Adipose tissue (tissue), 3 donors: ENCODE measurements around the gene SYT5. TPM values are rescaled to one million over a fixed set of nuclear protein-coding genes. Genes with fewer than 3 reads are reported as not detected.
"Not testable (repeated sequence)": the region's sequence is repeated elsewhere in the genome, so short reads cannot be mapped to it uniquely, and the experiment has no call there.

Source experiments
- H3K27ac ChIP-seq: one replicate; pipeline ENCODE4 v1.5.1; 2013; ENCODE audit warnings: low read depth, low read length
- WGBS, 3 donors: extraction: QIAGEN DNeasy Blood & Tissue Kit; methylation state at CpG; one replicate each; pipeline ENCODE4 v1.1.7; 2013; 5-methylcytosine and 5-hydroxymethylcytosine counted together
- polyA plus RNA-seq, 3 donors: library from polyadenylated mRNA; stranded (reverse); fragments of 200-250 nt; gene quantifications; one replicate each; pipeline ENCODE4 v1.2.3, GENCODE V29; 2013
- donor health status: healthy with polysubstance abuse.
- donor health status: Bipolar disorder and iron deficiency.
- donor health status: healthy.

SYT5 gene
- polyA plus RNA-seq, 3 donors: 0.27 to 1.8 (median 0.90) TPM

GRCh38 chr19:55209693-55210472, 29.8 kb upstream of the SYT5 start:
- WGBS, 3 donors: 63 to 70% (median 66%) methylated on average over 17 of the region's 17 CpGs
- no peak overlapping the region for H3K27ac ChIP-seq

DNA sequence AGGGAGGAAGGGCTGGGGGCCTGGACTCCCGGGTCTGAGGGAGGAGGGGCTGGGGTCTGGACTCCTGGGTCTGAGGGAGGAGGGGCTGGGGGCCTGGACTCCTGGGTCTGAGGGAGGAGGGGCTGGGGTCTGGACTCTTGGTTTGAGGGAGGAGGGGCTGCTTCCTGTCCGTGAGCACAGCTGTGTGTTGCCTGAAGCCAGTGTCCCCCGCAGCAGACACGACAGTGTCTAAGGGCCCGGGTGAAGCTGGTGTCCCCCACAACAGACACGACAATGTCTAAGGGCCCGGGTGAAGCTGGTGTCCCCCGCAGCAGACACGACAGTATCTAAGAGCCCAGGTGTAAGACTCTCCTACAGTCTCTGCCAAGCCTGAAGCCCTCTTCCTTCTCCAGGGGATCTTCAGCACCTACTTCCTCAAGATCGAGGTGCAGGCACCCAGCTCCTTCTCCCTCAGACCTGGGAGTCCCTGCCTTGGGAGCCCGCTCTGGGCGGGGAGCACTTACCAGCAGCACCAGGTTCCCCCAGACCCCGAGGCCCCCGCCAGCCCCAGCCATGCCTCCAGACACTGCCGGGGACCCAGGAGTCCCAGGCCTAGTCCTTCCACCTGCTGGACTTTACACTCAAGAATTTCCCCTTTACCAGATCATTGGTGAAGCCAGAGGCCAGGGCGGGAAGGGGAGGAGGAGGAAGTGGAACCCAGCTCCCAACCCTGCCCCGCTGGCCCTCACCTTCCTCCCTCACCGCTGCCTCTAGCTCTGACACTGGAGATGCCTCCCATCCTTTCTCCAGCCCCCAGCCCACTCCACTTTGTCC, 29.0 kb upstream of the SYT5 start, which contains the start of gene PTPRH:
TSS of gene PTPRH (minus strand) at position 622 of the 813 bp plus-strand sequence. CDS start at position 554, 68 bp downstream.
- no peak within 1 kb of the TSS for H3K27ac ChIP-seq
- WGBS, 3 donors: 52 to 59% (median 57%) methylated on average over 17 of the region's 18 CpGs

GRCh38 chr19:55206664-55207500, 26.8 kb upstream of the SYT5 start:
- 15 to 32% (median 20%) methylated on average over 29 of the region's 29 CpGs for WGBS, 3 donors

GRCh38 chr19:55202199-55202598, 22.1 kb upstream of the SYT5 start:
- H3K27ac ChIP-seq: not testable (repeated sequence)
- 65 to 75% (median 65%) methylated on average over 10 of the region's 10 CpGs for WGBS, 3 donors

More at GRCh38 chr19:55206664-55207500, 26.8 kb upstream of the SYT5 start:
- H3K27ac ChIP-seq: no peak overlapping the region

DNA sequence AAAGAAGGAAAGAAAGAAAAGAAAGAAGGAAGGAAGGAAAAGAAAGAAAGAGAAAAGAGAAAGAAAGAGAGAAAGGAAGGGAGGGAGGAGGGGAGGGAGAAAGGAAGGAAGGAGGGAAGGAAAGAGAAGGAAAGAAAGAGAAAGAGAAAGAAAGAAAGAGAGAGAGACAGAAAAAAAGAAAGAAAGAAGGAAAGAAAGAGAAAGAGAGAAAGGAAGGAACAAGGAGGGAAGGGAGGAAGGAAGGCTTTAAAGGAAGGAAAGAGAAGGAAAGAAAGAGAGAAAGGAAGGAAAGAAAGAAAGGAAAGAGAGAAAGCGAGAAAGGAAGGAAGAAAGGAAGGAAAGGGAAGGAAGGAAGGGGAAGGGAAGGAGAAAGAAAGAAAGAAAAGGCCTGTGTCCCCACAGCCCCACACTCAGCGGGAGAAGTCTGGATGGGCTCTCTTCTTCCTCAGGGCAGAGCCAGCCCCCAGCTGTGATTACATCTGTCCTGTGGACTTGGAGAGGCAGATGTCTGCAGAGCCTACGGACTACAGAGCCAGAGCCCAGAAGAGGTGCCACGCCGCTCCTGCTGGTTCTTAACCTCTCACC, 19.6 kb upstream of the SYT5 start:
- WGBS, 3 donors: 54 to 75% (median 63%) methylated on average over 5 of the region's 5 CpGs

DNA sequence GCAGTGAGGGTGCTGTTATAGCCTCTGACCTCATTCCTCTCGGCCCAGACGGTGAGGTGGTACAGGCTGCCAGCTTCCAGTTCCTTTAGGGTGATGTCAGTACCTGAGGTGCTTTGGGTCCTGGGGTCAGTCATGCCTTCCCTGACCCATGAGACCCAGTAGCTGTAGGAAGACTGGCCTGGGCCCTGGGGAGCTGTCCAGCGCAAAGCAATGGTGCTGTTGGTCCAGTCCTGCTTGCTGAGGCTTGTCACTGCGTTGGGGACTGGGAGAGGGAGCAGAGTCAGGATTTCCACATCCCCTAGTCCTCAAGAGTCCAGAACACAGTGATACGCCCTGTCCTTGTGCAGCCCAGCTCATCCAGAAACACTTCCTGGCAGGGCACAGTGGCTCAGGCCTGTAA, 18.6 kb upstream of the SYT5 start:
- no peak overlapping the region for H3K27ac ChIP-seq
- WGBS, 3 donors: 56 to 75% (median 60%) methylated on average over 5 of the region's 5 CpGs

More for the DNA sequence above, 19.6 kb upstream of the SYT5 start:
- H3K27ac ChIP-seq: no peak overlapping the region

DNA sequence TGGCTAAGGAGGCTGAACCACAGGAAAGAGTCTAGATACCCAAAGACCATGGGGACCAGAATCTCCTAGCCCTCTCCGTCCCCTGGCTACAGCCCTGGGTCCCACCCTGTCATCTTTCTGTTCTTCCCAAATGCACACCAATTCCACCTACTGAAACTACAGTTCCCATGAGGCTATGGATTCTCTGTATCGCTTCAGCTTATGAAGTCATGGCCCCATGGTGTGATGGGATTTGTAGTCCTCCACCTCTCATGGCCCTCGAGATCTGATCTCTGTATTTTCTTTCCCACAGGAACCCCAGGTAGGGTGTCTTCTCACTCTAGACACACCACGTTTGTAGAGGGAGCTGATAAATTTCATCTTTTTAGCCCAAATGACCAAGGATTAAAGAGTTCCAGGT, 17.4 kb upstream of the SYT5 start:
- no peak overlapping the region for H3K27ac ChIP-seq
- 64 to 76% (median 64%) methylated on average over 4 of the region's 4 CpGs for WGBS, 3 donors

DNA sequence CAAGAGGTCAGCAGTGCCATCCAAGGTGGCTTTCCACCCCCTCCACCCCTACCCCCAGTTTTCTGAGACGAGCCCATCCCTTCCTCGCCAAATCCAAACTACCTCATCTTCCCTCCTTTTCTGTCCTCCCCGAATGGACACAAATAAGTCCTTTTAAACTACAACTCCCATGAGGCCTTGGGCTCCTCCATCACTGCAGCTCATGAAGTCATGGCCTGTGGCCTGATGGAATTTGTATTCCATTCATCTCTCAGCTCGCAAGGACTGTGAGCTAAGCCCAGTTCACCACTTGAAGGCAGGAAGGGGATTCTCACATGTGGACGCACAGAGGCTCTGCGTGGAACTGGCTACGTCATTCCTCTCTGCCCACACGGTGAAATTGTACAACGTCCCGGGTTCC, 16.7 kb upstream of the SYT5 start:
- no peak overlapping the region for H3K27ac ChIP-seq
- 84 to 90% (median 85%) methylated on average over 10 of the region's 10 CpGs for WGBS, 3 donors

GRCh38 chr19:55193481-55193880, 13.4 kb upstream of the SYT5 start:
- no peak overlapping the region for H3K27ac ChIP-seq
- 64 to 81% (median 66%) methylated on average over 12 of the region's 12 CpGs for WGBS, 3 donors

GRCh38 chr19:55189403-55189835, 9.3 kb upstream of the SYT5 start:
- WGBS, 3 donors: 57 to 64% (median 62%) methylated on average over 15 of the region's 15 CpGs
- no peak overlapping the region for H3K27ac ChIP-seq

DNA sequence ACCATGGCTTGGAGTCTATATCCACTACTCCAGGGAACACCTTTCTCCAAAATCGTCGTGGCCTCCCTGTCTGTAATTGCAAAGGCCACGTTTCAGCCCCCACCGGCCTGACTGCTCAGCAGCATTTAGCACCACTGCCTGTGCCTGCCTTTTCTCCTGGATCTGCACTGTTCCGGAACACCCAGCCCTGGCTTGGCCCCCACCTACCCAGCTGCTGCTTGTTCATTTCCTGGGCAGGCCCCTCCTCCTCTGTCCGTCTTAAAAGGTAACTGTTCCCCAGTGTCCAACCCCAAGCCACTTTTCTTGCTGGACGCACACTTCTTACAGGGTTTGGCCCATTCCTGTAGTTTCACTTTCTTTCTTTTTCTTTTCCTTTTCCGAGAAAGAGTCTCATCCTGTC, 8.5 kb upstream of the SYT5 start:
- no peak overlapping the region for H3K27ac ChIP-seq
- WGBS, 3 donors: 41 to 61% (median 47%) methylated on average over 8 of the region's 8 CpGs

DNA sequence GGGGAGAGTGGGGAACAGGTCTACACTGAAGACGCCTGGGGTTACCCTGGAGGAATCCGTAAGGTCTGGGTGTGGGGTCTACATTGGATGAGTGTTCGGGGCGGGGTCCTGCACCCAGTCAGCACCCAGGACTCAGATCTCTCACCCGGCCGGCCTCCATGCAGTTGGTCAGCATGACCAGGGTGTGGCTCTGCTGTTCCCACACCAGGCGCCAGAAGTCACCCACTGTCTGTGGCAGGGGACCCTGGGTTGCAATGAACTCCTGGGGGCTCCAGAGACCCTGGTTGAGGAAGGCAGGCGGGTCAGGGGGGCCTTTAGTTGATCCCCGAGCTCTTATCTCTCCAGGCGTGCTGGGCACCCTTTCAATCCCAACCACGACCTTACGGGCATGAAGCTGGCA, 6.0 kb upstream of the SYT5 start:
- WGBS, 3 donors: 81 to 83% (median 82%) methylated on average over 12 of the region's 12 CpGs
- H3K27ac ChIP-seq: no peak overlapping the region

GRCh38 chr19:55181740-55182139, 1.7 kb upstream of the SYT5 start:
- 69 to 77% (median 72%) methylated on average over 20 of the region's 20 CpGs for WGBS, 3 donors
- H3K27ac ChIP-seq: no peak overlapping the region

- H3K27ac ChIP-seq: no peak overlapping the region
- 3 to 5% (median 4%) methylated on average over 61 of the region's 61 CpGs for WGBS, 3 donors
Measured at GRCh38 chr19:55178781-55179599, 1.1 kb downstream of the SYT5 start.

DNA sequence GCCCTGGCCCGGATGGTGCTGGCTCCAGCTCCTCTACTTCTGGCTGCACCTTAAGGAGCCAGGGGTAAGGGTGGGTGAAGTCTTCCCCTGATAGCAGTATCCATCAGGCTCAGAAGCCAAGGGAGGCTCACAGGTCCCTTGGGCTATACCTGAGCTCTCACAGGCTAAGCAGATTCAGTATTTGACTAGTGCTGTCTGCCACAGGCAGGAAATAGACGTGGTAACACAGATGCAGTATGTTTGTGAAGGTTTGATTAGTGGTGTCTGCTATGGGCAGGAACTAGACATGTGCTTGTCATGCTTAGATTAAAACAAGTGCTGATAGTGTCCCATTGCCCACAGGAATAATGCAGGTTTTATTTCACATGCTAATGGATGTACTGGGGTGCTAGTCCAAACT, 4.0 kb downstream of the SYT5 start:
- no peak overlapping the region for H3K27ac ChIP-seq
- WGBS, 3 donors: 30 to 37% (median 35%) methylated on average over 2 of the region's 2 CpGs

DNA sequence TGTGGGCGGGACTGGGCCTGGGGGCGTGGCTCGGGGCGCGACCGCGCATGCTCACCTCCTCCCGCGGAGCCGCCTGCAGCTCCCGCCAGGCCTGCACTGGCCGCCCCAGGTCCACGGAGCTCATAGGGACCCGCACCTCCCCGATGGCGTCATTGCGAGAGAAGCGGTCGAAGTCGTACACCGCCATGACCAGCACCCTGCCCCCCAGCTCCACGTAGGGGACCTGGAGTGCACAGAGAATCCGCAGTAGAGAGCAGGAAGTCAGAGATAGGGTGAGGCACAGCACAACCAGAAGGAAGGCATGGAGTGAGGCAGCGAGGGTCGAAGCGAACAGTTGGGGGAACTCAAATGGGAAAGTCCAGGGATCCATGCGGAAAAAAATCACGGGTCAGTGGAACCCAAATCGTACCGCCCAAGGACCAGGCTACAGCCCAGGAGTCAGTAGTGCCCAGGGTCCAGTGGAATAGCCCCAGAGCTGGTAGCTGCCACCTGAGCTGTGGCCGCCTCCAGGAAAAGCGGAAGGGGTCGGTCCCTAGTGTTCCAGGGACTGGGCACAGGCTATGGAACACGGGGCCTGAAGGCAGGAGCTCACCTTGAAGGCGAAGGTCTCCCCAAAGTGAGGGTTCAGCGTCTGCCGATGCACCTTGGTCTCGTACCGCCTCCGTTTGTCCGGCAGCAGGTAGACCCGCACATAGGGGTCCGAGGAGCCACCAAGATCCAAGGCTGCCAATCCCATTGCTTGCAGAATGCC, 4.8 kb downstream of the SYT5 start:
- WGBS, 3 donors: 47 to 64% (median 51%) methylated on average over 43 of the region's 43 CpGs
- no peak overlapping the region for H3K27ac ChIP-seq
